Sigmoid colon (tissue), 7 donors: ENCODE measurements around the gene COL4A3. TPM values are rescaled to one million over a fixed set of nuclear protein-coding genes. Genes with fewer than 3 reads are reported as not detected.

Experiments used
- DNase-seq: peaks from one replicate; pipeline ENCODE4 v3.0.0-alpha.2; 2019
- H3K27ac ChIP-seq, 4 donors: fragments of 200-600 bp; sonication (generic); one replicate each; pipeline ENCODE4 v1.5.1; 2016 to 2019; ENCODE audit warnings: mild to moderate bottlenecking in 1 of 4
- H3K27me3 ChIP-seq, 3 donors: fragments of 200-600 bp; sonication (generic); one replicate each; pipeline ENCODE4 v1.5.1; 2019; ENCODE audit warnings: mild to moderate bottlenecking in 1 of 3
- H3K36me3 ChIP-seq, 4 donors: fragments of 200-600 bp; sonication (generic); one replicate each; pipeline ENCODE4 v1.5.1; 2016 to 2019
- H3K4me1 ChIP-seq, 4 donors: fragments of 200-600 bp; sonication (generic); one replicate each; pipeline ENCODE4 v1.5.1; 2017 to 2019
- H3K4me3 ChIP-seq, 4 donors: fragments of 200-600 bp; sonication (generic); one replicate each; pipeline ENCODE4 v1.5.1; 2017 to 2019; ENCODE audit warnings: mild to moderate bottlenecking in 2 of 4, moderate library complexity in 1 of 4
- H3K9me3 ChIP-seq, 4 donors: fragments of 200-600 bp in 3 of 4; sonication (generic) in 3 of 4; one replicate each; pipeline versions ENCODE4 v1.5.1 to v1.6.1; 2013 to 2019
- EP300 ChIP-seq, 4 donors: sonication (generic); formaldehyde crosslinking; IDR thresholded peaks; one replicate each; pipeline ENCODE4 v1.6.1; 2017; ENCODE audit warnings: antibody characterized with exemption in 4 of 4
- POLR2A ChIP-seq, 2 donors: fragments of 450-650 bp; IDR thresholded peaks; one replicate each; pipeline ENCODE4 v1.6.1; 2016; ENCODE audit warnings: antibody characterized with exemption in 2 of 2, mild to moderate bottlenecking in 2 of 2, moderate library complexity in 2 of 2
- POLR2AphosphoS5 ChIP-seq, 4 donors: sonication (generic); formaldehyde crosslinking; IDR thresholded peaks; one replicate each; pipeline ENCODE4 v1.6.1; 2017; ENCODE audit warnings: antibody characterized with exemption in 4 of 4
- WGBS, 2 donors: extraction: QIAGEN DNeasy Blood & Tissue Kit; methylation state at CpG; one replicate each; pipeline ENCODE4 v1.1.7; 2013; 5-methylcytosine and 5-hydroxymethylcytosine counted together
- intact Hi-C: fragments of 100-400 bp; cut with DNase I; formaldehyde crosslinking; loops from one replicate; pipeline ENCODE4 v1.15.1; 2023
- polyA plus RNA-seq, 3 donors: library from polyadenylated mRNA; stranded (reverse); fragments of 200-250 nt; gene quantifications; one replicate each; pipeline ENCODE4 v1.2.3, GENCODE V29; 2013
- total RNA-seq, 4 donors: library from RNA; depleted of rRNA; stranded (reverse); fragments of >200 nt; gene quantifications; one replicate each; pipeline ENCODE4 v1.1.0, GENCODE V29; 2016
- TF ChIP-seq, protein P1 (sequence below), 4 experiments: fragments of 450-650 bp in 3 of 4; fragments of 200-600 bp in 1 of 4; IDR thresholded peaks; one replicate each; pipeline ENCODE4 v1.5.1; 2016 to 2019; ENCODE audit warnings: antibody characterized with exemption in 4 of 4, mild to moderate bottlenecking in 3 of 4, moderate library complexity in 2 of 4
- donor health status: healthy with polysubstance abuse.
- donor health status: Bipolar disorder and iron deficiency.
- donor health status: healthy.

Gene COL4A3
- total and polyA plus RNA-seq, 7 donors: under 0.01 to 1.6 (median 0.93) TPM; not detected in 1

- intact Hi-C loops: no loop called here
- no peak for DNase-seq
Observed at GRCh38 chr2:227134591-227134990, 29.8 kb upstream of the COL4A3 start.

DNA sequence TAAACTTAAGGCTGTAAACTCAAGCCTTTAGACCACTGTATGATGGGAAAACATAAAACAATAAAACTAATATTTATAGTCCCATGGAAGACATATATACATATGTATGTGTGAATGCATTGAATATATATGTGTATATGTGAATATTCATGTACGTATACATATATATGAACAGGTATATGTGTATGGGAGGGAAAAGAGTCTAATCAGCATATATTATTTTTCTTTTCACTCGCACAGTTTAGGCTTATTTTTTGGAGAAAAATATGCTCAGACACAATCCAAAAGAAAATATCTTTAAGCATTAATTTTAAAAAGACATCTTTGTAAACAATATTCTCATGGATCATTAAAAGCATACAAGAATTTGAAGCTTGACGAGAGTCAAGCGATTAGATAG is 23.1 kb upstream of the COL4A3 start:
- Histone ChIP-seq H3K27ac (no peak overlapping the region), H3K4me1 (no peaks in the 10 kb centered on the region), H3K36me3 (no peaks in the 10 kb centered on the region), H3K9me3 (no peaks in the 10 kb centered on the region), H3K4me3 (no peak overlapping the region), H3K27me3 (no peaks in the 10 kb centered on the region)
- DNase-seq: no peak
- intact Hi-C loops: no loop called here
- TF ChIP-seq POLR2A (IDR thresholded peaks at IDR 0.05) (no peak), EP300 (IDR thresholded peaks at IDR 0.05) (no peak), POLR2AphosphoS5 (IDR thresholded peaks at IDR 0.05) (no peak)
- TF ChIP-seq, protein P1, sequence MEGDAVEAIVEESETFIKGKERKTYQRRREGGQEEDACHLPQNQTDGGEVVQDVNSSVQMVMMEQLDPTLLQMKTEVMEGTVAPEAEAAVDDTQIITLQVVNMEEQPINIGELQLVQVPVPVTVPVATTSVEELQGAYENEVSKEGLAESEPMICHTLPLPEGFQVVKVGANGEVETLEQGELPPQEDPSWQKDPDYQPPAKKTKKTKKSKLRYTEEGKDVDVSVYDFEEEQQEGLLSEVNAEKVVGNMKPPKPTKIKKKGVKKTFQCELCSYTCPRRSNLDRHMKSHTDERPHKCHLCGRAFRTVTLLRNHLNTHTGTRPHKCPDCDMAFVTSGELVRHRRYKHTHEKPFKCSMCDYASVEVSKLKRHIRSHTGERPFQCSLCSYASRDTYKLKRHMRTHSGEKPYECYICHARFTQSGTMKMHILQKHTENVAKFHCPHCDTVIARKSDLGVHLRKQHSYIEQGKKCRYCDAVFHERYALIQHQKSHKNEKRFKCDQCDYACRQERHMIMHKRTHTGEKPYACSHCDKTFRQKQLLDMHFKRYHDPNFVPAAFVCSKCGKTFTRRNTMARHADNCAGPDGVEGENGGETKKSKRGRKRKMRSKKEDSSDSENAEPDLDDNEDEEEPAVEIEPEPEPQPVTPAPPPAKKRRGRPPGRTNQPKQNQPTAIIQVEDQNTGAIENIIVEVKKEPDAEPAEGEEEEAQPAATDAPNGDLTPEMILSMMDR (IDR thresholded peaks at IDR 0.05): no peak
- 93 to 96% methylated on average over 4 of the region's 4 CpGs for WGBS, 2 donors

More at GRCh38 chr2:227134591-227134990, 29.8 kb upstream of the COL4A3 start:
- Histone ChIP-seq H3K9me3 (no peaks in the 10 kb centered on the region), H3K4me1 (no peaks in the 10 kb centered on the region), H3K27me3 (no peaks in the 10 kb centered on the region), H3K36me3 (no peaks in the 10 kb centered on the region), H3K27ac (no peak overlapping the region), H3K4me3 (no peak overlapping the region)
- WGBS, 2 donors: 89% methylated on average over 5 of the region's 5 CpGs
- no peak for TF ChIP-seq POLR2AphosphoS5 (IDR thresholded peaks at IDR 0.05)
- TF ChIP-seq, protein P1 (IDR thresholded peaks at IDR 0.05): no peak
- TF ChIP-seq POLR2A (IDR thresholded peaks at IDR 0.05): no peak
- TF ChIP-seq EP300 (IDR thresholded peaks at IDR 0.05): no peak

GRCh38 chr2:227143895-227144294 is 20.5 kb upstream of the COL4A3 start:
- no peak for TF ChIP-seq POLR2A (IDR thresholded peaks at IDR 0.05)
- TF ChIP-seq, protein P1 (IDR thresholded peaks at IDR 0.05): no peak
- no peak for TF ChIP-seq POLR2AphosphoS5 (IDR thresholded peaks at IDR 0.05)
- TF ChIP-seq EP300 (IDR thresholded peaks at IDR 0.05): no peak
- intact Hi-C loops: no loop called here
- no peaks in the 10 kb centered on the region for H3K36me3 ChIP-seq
- no peak for DNase-seq
- no peaks in the 10 kb centered on the region for H3K9me3 ChIP-seq
- no peak overlapping the region for H3K4me3 ChIP-seq
- 49 to 54% methylated on average over 1 of the region's 1 CpG for WGBS, 2 donors
- no peaks in the 10 kb centered on the region for H3K4me1 ChIP-seq
- no peaks in the 10 kb centered on the region for H3K27me3 ChIP-seq
- H3K27ac ChIP-seq: no peak overlapping the region

DNA sequence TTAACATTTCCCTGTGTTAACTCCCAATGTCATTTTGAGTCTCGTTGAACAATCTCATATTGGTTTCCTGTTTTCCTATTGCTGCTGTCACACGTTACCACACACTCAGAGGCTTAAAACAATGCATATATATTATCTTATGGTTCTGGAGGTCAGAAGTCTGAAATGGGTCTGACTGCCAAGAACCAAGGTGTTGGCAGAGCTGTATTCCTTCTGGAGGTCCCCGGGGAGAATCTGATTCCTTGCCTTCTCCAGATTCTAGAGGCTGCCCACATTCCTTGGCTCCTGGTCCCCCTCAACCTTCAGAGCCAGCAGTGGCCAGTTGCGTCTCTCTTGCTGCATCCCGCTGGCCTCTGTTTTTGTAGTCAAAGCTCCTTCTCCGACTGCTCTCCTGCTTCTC is 18.0 kb upstream of the COL4A3 start:
- no peaks in the 10 kb centered on the region for H3K36me3 ChIP-seq
- H3K27me3 ChIP-seq: no peaks in the 10 kb centered on the region
- H3K4me1 ChIP-seq: no peaks in the 10 kb centered on the region
- intact Hi-C loops: no loop called here
- DNase-seq: no peak
- TF ChIP-seq POLR2A (IDR thresholded peaks at IDR 0.05) (no peak), POLR2AphosphoS5 (IDR thresholded peaks at IDR 0.05) (no peak), EP300 (IDR thresholded peaks at IDR 0.05) (no peak)
- TF ChIP-seq, protein P1 (IDR thresholded peaks at IDR 0.05): no peak
- no peak overlapping the region for H3K27ac ChIP-seq
- H3K9me3 ChIP-seq: no peaks in the 10 kb centered on the region
- 81 to 89% methylated on average over 6 of the region's 6 CpGs for WGBS, 2 donors
- H3K4me3 ChIP-seq: no peak overlapping the region

DNA sequence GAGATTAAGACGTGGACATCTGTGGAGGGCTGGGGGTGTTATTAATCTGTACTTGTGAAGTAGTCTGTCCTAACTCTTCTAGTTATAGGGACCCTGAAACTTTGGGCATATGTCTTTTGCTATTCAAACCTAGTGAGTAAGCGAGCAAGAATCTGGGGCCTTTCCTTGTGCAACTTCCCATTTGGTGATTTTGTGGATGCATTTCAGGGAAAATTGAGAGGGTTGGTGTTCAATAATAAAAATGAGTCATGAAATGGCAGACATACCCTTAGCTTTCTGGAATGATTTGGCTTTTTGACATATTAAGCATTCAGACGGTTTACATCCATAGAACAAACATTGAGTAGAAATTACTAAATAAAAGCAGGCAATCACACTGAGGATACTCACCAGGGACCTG is 17.4 kb upstream of the COL4A3 start:
- 85 to 87% methylated on average over 3 of the region's 3 CpGs for WGBS, 2 donors
- no peak for TF ChIP-seq POLR2A (IDR thresholded peaks at IDR 0.05)
- no peak for TF ChIP-seq EP300 (IDR thresholded peaks at IDR 0.05)
- TF ChIP-seq POLR2AphosphoS5 (IDR thresholded peaks at IDR 0.05): no peak
- TF ChIP-seq, protein P1 (IDR thresholded peaks at IDR 0.05): no peak

More for the DNA sequence above, 17.4 kb upstream of the COL4A3 start:
- no peaks in the 10 kb centered on the region for H3K27me3 ChIP-seq
- no peak overlapping the region for H3K4me3 ChIP-seq
- intact Hi-C loops: no loop called here
- no peak overlapping the region for H3K27ac ChIP-seq
- no peak for DNase-seq
- H3K9me3 ChIP-seq: no peaks in the 10 kb centered on the region
- H3K36me3 ChIP-seq: no peaks in the 10 kb centered on the region
- no peaks in the 10 kb centered on the region for H3K4me1 ChIP-seq
